Activated effector memory CD4-positive, alpha-beta T cell treated with Interleukin-2 at 50 U/mL for 16 hours (primary cell): Measurements from ENCODE around the gene NFIA.
"Not testable (repeated sequence)": the region's sequence is repeated elsewhere in the genome, so short reads cannot be mapped to it uniquely, and the experiment has no call there.

Experiments used
- DNase-seq: peaks from one replicate; pipeline ENCODE4 v3.0.0-alpha.2; 2020

Gene NFIA

GRCh38 chr1:61109158-61109557 is 26.8 kb downstream of the NFIA start:
- DNase-seq = no peak

GRCh38 chr1:61109910-61110309 is 27.5 kb downstream of the NFIA start:
- DNase-seq = no peak

- DNase-seq = no peak
Measured at GRCh38 chr1:61110554-61110953, 28.2 kb downstream of the NFIA start.

GRCh38 chr1:61111084-61112004 is 29.0 kb downstream of the NFIA start:
- no peak for DNase-seq

GRCh38 chr1:61114178-61114870 is 32.0 kb downstream of the NFIA start:
- DNase-seq = no peak

- no peak for DNase-seq
Measured at GRCh38 chr1:61115436-61115835, 33.1 kb downstream of the NFIA start.

- DNase-seq = no peak
Measured at GRCh38 chr1:61116421-61116820, 34.1 kb downstream of the NFIA start.

- DNase-seq = no peak
Measured at GRCh38 chr1:61117283-61117682, 34.9 kb downstream of the NFIA start.

GRCh38 chr1:61119085-61119484 is 36.7 kb downstream of the NFIA start:
- DNase-seq = no peak

- no peak for DNase-seq
Measured at GRCh38 chr1:61120246-61120840, 38.0 kb downstream of the NFIA start.

- no peak for DNase-seq
Measured at GRCh38 chr1:61120998-61121397, 38.6 kb downstream of the NFIA start.

GRCh38 chr1:61121631-61122030 is 39.3 kb downstream of the NFIA start:
- DNase-seq = no peak

GRCh38 chr1:61122389-61122788 is 40.0 kb downstream of the NFIA start:
- DNase-seq = no peak

- no peak for DNase-seq
Measured at GRCh38 chr1:61123326-61123725, 41.0 kb downstream of the NFIA start.

- no peak for DNase-seq
Measured at GRCh38 chr1:61124078-61124477, 41.7 kb downstream of the NFIA start.

GRCh38 chr1:61124696-61125095 is 42.3 kb downstream of the NFIA start:
- DNase-seq = no peak

- no peak for DNase-seq
Measured at GRCh38 chr1:61125263-61125662, 42.9 kb downstream of the NFIA start.

GRCh38 chr1:61125895-61126294 is 43.5 kb downstream of the NFIA start:
- no peak for DNase-seq

- DNase-seq = not testable (repeated sequence)
Measured at GRCh38 chr1:61126843-61127242, 44.5 kb downstream of the NFIA start.

- no peak for DNase-seq
Measured at GRCh38 chr1:61130338-61131000, 48.1 kb downstream of the NFIA start.

- DNase-seq = no peak
Measured at GRCh38 chr1:61131248-61131647, 48.9 kb downstream of the NFIA start.

GRCh38 chr1:61131716-61132115 is 49.4 kb downstream of the NFIA start:
- no peak for DNase-seq

GRCh38 chr1:61132176-61132638 is 49.8 kb downstream of the NFIA start:
- DNase-seq = no peak
